ENCODE data around the gene SPAG7. TPM values are rescaled to one million over a fixed set of nuclear protein-coding genes. Genes with fewer than 3 reads are reported as not detected.
A peak's percentile ranks its signal among the peaks of the same experiment; 100 is the strongest.

SPAG7 gene
- total and polyA plus RNA-seq, 2 of the 8 experiments (the other 6 are each of a cell fraction or from before 2014, with no cell fraction given) = 74.2 to 81.9 TPM

- TF ChIP-seq CTCF (IDR thresholded peaks at IDR 0.05; ENCODE audit: control extremely low read depth in 1 of 3, insufficient read depth in 1 of 3, low read depth in 1 of 3, low read length in 3 of 3) (peak; percentile 40 to 52 (median 47)), SIN3A (conservative IDR thresholded peaks at IDR 0.05 in 1 of 2, IDR thresholded peaks at IDR 0.05 in 1 of 2; ENCODE audit: low read depth in 1 of 2, low read length in 2 of 2) (peak in 1 of 2 experiments; percentile 22; a peak in 2 of 4 replicates), EP300 (IDR thresholded peaks at IDR 0.05; ENCODE audit: borderline replicate concordance in 1 of 2, low read depth in 2 of 2, low read length in 2 of 2) (peak in 1 of 2 experiments; percentile 29; a peak in 1 of 3 replicates), SIRT6 (IDR thresholded peaks at IDR 0.05; ENCODE audit: low read length) (no peak), ATF2 (IDR thresholded peaks at IDR 0.05; ENCODE audit: low read length) (0 out of 2 replicates have a peak, but pooled peaks have one; percentile 20), POU5F1 (IDR thresholded peaks at IDR 0.05; ENCODE audit: low read depth, low read length) (no peak), SP2 (IDR thresholded peaks at IDR 0.05; ENCODE audit: low read length) (no peak), PHF8 (conservative IDR thresholded peaks at IDR 0.05; ENCODE audit: low read depth, low read length) (peak; percentile 63; the same call in 1 of the 2 replicates), TCF12 (IDR thresholded peaks at IDR 0.05; ENCODE audit: low read depth, low read length) (0 out of 2 replicates have a peak, but pooled peaks have one; percentile 73), HDAC2 (IDR thresholded peaks at IDR 0.05; ENCODE audit: borderline replicate concordance in 1 of 2, low read depth in 2 of 2, low read length in 2 of 2) (peak in 1 of 2 experiments; percentile 93; a peak in 1 of 4 replicates), ATF3 (IDR thresholded peaks at IDR 0.05; ENCODE audit: insufficient read depth, low read depth, low read length) (no peak), YY1 (IDR thresholded peaks at IDR 0.05; ENCODE audit: low read depth, low read length) (peak; percentile 75), MAX (IDR thresholded peaks at IDR 0.05) (0 out of 2 replicates have a peak, but pooled peaks have one; percentile 68)
Observed at GRCh38 chr17:4986951-4987766, 19.5 kb upstream of the SPAG7 start, which contains the start of gene CAMTA2 (continued).
